ENCODE measurements around the gene TNPO1.

TNPO1 gene

GRCh38 chr5:72818866-72819534, 2.5 kb downstream of the TNPO1 start:
- FAIRE-seq, result no peak

- FAIRE-seq, result no peak
Observed at GRCh38 chr5:72821776-72822175, 5.3 kb downstream of the TNPO1 start.

DNA sequence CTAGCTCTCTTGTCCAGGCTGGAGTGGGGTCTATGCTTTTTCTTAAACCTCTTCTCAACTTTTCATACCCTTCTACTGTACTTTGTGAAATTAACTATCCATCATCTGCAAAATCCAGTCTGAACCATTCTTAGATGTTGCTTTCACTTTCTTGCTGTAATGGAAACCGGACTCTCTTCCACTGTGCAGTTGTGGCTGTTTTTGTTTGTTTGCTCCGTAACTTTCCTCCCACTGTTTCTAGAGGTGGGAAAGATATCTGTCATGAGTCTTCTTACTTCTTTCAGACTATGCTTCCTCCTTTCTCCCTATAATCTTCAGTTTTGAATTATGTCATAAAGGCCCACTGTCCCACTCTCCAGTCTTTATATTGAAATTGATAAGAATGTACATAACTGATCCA, 6.5 kb downstream of the TNPO1 start:
- FAIRE-seq, result no peak

DNA sequence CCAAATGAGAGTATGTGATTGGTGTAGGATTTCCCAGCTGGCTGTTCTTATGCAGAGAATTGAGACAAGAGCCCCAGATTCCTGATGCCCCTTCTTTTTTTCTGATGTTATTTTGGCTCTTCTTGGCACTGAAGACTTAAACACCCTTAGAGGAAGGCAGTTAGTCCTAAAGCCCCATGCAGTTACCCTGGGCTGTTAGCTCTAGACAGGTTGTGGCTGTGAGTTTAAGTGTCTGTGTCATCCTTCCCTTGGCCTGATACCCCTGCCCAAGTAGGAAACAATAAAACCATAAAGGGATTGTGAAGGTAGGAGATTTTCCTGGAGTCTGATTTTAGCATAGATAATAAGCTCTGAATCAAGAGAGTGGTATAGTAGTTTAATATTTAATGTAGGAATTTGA, 13.2 kb downstream of the TNPO1 start:
- no peak for FAIRE-seq

DNA sequence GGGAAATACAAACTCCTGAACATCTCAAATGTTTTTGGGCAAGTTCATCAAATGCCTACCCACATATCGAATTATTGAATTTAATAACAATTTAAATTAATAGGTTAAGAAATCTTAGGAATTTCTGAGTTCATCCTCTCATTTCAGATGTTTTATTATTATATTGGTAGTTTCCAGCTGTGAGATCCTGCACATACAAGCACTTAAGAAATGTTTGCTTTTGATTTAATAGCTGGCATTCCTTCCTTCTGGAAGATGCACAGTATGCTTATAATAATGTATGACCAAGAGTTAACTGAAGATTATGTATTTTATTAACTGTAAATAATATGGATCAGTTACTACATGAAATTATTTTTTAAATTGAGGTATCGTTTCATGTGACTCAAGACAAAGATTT, 13.9 kb downstream of the TNPO1 start:
- FAIRE-seq, result no peak

- no peak for FAIRE-seq
Observed at GRCh38 chr5:72831685-72832084, 15.2 kb downstream of the TNPO1 start.

DNA sequence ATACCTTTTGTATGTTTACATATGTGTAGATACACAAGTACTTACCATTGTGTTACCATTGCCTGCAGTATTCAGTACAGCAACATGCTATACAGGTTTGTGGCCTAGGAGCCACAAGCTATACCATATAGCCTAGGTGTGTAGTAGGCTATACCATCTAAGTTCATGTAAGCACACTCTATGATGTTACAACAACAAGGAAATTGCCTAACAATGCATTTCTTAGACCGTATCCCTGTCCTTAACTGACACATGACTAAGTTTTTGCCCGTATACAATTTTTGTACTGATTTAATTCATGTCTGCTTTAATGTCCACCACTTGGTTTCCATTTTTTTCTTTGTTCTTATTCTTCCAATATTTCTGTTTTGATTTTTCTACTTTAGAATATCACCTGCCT, 18.5 kb downstream of the TNPO1 start:
- no peak for FAIRE-seq

GRCh38 chr5:72835633-72836032, 19.2 kb downstream of the TNPO1 start:
- FAIRE-seq, result no peak

DNA sequence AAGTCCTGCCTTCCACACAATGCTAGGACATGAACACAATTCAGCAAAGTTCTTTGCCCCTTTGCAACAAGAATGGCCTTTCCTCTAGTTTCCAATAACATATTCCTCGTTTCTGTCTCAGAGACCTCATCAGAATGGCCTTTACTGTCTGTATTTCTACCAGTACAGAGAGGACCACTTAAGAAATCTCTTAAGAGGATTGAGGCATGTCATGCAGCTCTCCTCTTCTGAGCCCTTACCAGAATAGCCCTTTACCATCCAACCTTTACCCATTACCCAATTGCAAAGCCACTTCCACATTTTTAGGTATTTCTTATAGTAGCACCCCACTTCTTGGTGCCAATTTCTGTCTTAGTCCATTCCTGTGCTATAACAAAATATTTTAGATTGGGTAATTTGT, 20.3 kb downstream of the TNPO1 start:
- no peak for FAIRE-seq

- no peak for FAIRE-seq
Observed at GRCh38 chr5:72837524-72838096, 21.1 kb downstream of the TNPO1 start.

DNA sequence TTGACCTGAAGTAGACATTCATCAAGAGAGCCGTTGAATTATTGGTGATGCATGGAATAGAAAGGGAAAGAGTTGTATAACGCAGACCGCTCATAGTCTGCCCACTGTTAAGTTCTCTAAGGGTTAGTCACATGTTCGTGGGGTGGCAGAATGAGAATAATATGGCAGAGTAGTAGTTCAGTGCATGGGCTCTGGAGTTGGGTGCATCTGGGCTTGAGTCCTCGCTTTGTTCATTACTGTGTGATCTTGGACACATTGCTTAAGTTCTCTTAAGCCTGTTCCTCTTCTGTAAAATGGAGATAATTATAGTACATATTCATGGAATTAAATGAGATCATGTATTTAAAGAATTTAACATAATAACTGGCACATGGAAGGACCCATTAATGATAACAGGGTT, 23.6 kb downstream of the TNPO1 start:
- no peak for FAIRE-seq

- no peak for FAIRE-seq
Observed at GRCh38 chr5:72841756-72842535, 25.5 kb downstream of the TNPO1 start.

DNA sequence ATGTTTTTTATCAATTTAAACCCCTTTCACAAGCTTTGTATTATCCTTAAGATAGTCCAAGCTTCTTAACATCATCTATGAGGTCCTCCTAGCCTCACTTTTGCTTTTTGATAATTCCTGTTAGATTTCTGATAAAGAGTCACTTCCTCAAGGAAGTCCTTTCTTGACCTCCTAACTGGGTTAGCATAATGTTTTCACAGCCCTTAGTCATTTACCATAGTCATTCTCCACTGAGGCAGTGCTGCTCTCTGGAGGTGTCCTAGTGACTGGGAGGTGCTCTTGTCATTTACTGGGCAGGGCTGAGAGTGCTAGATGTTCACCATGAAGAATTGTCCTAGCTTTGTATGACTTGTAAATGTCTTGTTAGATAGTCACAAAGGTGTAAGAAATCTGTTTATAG, 26.4 kb downstream of the TNPO1 start:
- no peak for FAIRE-seq

GRCh38 chr5:72844218-72844603, 27.8 kb downstream of the TNPO1 start:
- FAIRE-seq, result no peak

DNA sequence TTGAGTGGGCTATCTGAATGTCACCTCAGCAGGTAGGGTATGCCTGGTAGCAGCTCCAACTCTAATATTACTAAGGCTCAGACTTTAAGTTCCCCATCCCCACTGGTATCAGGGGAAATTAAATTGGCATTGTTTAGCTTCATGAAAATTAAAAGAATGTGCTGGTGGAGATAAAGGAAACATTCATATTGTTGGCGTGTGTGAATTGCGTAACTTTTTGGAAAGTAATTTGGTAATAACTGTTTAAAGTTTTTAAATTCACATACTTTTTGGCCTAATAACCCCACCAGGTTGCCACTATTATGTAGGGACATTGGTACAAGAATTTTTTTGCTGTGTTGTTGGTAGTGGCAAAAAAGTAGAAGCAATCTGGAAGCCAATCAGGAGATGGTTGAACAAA, 29.4 kb downstream of the TNPO1 start:
- no peak for FAIRE-seq

DNA sequence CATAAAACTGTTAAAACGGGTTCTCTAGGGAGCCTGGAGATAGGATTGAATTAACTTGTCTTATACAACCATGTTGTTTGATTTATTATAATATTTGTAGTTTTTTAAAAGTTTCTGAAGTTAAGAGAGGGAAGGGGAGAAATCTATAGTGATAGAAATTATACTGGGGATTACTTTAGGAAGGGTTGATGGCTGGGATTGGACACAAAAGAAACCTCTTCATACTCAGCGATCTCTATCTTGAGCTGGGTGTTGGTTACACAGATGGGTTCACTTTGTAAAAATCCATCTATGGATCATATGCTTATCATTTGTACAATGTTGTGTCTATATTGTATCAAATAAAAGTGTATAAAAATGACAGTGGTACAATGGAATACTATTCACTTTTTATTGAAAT, 30.0 kb downstream of the TNPO1 start:
- no peak for FAIRE-seq

- peak; percentile 18 for FAIRE-seq
Observed at GRCh38 chr5:72847439-72847838, 31.0 kb downstream of the TNPO1 start.

DNA sequence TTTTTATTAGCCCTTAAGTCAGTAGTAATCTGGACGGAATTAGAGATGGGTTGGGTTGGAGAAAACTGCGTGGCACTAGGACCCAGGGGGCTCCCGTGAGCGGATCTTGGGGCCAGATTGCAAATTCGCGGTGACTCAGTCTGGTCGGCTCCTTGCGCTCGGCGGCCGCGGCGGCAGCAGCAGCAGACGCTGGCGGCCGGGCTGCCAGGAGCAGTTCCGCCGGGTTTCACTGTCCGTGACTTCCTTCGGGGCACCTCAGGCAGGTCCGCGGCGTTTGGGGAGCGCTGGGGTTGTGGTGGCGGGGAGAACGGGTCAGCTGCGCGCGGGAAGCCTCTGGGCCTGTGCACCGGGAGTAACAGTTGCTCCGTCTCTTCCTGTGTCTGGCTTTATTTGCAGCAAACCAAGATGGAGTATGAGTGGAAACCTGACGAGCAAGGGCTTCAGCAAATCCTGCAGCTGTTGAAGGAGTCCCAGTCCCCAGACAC, 31.6 kb downstream of the TNPO1 start:
- peak; percentile 76 for FAIRE-seq

GRCh38 chr5:72848474-72849428, 32.3 kb downstream of the TNPO1 start:
- FAIRE-seq, result no peak

DNA sequence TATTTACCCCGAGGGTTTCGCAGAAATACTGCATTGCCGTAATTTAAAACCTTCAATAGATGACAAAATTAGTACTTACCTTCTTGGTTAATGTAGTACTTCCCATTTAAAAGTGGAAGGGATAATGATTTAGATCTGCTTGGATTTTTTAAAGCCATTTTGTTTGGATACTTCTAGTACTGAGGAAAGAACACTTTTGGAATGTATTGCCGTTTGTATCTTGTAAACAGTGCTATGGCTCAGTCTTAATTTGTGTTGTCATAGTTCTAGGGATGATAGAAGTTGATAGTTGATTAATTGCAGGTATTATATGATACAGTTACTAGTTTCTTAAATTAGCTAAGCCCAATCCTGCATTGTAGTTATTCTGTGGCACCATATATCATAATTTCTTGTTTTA, 33.1 kb downstream of the TNPO1 start:
- FAIRE-seq, result no peak

DNA sequence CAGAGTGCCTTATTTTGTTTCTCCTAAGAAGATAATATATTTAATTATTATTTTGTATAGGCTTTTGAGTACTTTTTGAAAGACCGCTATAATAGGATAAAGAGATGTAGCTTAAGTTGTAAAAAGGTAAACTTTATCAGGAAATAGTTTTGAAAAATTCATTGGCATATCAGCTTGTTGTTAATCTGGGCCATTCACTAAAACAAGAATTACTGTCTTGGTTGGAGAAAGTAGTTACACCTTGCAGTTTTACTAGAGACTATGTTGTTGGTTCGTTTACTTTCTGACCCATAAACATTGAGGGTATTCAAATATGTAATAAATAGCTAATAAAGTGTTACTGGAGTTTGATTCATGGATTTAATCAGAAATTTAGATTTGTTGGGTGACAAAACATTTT, 33.7 kb downstream of the TNPO1 start:
- FAIRE-seq, result no peak

DNA sequence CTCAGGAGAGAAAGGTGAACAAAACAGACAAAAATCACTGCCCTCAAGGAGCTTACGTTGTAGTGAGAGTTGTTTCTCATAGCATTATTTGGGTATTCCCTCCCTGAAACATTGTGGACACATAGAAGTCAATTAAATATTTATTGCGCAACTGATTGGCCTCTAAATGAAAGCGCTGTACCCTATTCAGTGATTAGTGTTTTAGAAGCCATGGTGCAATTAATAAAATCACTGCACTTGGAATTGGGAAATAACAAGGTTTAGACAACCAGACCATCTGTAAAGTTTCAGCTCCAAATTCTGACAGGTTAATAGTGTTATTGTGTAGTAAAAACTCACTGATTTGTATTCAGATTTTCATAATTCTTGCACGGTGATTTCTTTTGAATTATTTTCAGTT, 35.9 kb downstream of the TNPO1 start:
- FAIRE-seq, result no peak

- FAIRE-seq, result no peak
Observed at GRCh38 chr5:72854419-72854818, 38.0 kb downstream of the TNPO1 start.
